GM18505 (cell line): ENCODE results near the gene ATL2.
"Not testable (repeated sequence)": the region's sequence is repeated elsewhere in the genome, so short reads cannot be mapped to it uniquely, and the experiment has no call there.

Experiments
- ATAC-seq: cut with Tn5 transposase; IDR thresholded peaks from one replicate; pipeline ENCODE4 v1.9.1; 2021; ENCODE audit not compliant: unreplicated experiment
- POLR2A ChIP-seq: IDR thresholded peaks from 4 replicates; pipeline ENCODE4 v1.6.1; 2011; ENCODE audit warnings: borderline replicate concordance; ENCODE audit not compliant: insufficient read depth, insufficient read length; ENCODE audit errors: extremely low read depth

ATL2 gene

DNA sequence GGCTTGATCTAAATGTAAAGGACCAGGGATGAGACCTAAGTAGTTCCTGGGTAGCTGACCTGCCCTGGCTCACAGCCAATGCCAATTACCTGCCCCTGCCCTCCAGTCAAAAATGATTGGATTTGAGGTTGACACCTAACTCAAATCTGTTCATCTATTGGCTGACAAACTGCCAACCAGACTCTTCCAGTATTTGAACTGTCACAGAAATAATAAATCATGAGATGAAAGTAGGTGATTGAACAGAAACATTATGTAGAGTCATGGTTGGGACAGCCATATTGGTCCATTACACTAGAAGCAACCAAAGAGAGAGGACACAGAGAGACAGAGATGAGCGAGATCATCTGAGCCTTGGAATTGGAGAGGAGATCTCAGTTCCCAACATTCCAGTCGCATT, 109.1 kb downstream of the ATL2 start:
- no peak for TF ChIP-seq POLR2A
- ATAC-seq, result no peak

DNA sequence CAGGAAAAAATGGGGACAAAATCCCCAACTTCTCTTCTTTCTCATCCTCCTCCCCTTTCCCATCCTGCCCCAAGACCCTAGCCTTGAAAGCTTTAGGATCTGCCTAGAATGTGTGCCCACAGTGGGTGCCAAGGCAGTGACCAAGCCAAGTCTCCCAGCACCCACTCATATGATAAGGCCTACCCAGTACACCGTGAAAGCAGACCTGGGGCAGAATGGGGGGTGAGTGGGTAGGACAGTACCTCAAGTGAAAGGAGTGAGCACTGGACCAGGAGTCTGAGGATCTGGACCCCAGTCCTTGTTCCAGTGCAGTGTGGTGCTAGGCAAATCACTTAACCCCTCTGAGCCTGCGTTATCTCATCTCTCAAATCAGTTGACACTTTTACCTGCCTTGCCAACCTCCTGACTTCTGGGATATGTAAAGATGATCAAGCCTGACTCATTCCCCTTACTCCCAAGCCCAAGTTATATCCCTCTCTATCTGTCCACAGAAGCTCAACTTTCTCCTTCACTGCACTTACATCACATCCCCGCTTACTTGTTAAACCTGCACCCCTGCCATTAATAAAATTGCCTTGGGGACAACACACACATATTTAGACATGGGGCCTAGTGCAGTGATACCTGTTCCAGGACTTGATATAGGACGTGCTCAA, 109.7 kb downstream of the ATL2 start:
- ATAC-seq, result no peak
- TF ChIP-seq POLR2A, result no peak

DNA sequence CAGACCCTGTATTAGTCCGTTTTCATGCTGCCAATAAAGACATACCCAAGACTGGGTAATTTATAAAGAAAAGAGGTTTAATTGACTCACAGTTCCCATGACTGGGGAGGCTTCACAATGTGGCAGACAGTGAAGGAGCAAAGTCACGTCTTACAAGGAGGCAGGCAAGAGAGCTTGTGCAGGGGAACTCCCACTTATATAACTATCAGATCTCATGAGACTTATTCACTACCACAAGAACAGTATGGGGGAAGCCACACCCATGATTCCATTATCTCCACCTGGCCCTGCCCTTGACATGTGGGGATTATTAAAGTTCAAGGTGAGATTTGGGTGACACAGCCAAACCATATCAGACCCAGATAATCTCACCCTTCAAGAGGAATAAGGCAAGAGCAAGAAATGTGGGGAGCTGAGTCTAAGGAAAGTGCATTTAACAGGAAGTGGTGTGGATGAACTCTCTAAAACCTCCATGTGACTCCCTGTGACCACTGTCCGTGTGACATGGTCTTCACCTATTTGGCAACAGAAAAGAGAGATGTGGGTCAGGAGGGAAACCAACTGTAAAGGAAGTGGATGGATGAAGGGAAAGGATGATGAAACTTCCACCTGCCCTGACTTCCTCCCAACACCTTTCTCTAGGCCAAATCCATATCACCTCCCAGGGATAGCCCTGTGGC, 110.6 kb downstream of the ATL2 start:
- ATAC-seq, result no peak

DNA sequence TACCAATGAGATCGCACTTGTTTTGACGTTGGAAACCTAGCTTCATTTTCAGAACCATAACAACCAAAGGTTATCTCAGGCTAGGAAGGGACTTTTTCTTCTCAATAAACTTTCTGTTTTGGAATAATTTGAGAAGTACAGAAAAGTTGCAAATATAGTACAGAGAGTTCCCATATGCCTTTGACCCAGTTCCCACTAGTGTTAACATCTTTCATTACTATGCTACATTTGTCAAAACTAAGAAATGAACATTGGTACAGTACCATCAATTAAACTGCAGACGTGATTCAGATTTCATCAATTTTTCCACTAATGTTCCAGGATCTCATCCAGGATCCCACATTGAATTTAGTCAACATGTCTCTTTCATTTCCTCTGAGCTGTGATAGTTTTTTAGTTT, 111.6 kb downstream of the ATL2 start:
- TF ChIP-seq POLR2A, result no peak
- no peak for ATAC-seq

More for the DNA sequence above, 110.6 kb downstream of the ATL2 start:
- no peak for TF ChIP-seq POLR2A

DNA sequence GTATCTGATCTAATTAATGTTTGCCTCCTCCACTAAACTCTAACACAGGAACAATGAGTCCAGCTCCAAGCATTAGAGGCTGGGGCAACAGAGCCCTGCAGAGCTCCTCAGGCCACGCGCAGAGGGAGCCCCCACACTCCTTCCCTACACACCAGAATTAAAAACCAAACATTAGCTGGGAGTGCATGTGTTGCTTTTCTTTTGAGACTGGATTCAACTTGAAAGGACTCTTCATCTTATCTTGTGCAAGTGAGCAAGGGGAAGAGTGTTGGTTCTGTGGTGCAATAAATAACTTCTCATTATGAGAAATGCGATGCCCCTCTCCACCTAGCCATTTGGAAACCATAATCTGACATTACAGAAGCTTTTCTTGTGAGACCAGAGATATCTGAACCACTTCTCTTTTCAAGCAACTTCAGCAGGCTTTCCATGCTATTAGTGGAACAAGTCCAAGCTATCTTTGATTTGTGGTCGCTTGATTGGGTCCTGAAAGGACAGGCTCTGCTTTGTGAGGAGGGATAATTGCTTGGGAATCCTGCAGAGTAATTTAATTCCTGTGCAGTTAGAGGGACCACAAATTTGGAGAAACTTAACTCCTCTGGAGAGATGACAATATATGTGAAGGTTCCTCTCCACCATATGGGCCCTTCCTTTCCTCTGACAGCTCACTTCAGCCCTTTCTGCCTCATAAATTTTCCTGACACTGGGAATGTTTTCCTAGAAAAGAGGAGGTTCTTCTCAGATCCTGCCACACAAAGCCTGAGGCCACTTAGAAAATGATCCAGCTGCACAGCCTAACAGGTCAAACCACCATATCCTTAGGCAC, 112.5 kb downstream of the ATL2 start:
- no peak for ATAC-seq
- no peak for TF ChIP-seq POLR2A

DNA sequence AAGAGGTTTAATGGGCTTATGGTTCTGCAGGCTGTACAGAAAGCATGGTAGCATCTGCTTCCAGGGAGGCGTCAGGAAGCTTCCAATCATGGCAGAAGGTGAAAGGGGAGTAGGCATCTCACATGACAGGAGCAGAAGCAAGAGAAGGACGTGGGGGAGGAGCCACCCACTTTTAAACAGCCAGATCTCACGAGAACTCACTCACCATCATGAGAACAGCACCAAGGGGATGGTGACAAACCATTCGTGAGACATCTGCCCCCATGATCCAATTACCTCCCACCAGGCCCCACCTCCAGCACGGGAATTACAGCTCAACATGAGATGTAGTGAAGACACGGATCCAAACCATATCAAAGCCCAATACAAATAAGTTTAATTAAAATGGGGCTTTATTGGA, 113.8 kb downstream of the ATL2 start:
- ATAC-seq, result no peak
- TF ChIP-seq POLR2A, result no peak

DNA sequence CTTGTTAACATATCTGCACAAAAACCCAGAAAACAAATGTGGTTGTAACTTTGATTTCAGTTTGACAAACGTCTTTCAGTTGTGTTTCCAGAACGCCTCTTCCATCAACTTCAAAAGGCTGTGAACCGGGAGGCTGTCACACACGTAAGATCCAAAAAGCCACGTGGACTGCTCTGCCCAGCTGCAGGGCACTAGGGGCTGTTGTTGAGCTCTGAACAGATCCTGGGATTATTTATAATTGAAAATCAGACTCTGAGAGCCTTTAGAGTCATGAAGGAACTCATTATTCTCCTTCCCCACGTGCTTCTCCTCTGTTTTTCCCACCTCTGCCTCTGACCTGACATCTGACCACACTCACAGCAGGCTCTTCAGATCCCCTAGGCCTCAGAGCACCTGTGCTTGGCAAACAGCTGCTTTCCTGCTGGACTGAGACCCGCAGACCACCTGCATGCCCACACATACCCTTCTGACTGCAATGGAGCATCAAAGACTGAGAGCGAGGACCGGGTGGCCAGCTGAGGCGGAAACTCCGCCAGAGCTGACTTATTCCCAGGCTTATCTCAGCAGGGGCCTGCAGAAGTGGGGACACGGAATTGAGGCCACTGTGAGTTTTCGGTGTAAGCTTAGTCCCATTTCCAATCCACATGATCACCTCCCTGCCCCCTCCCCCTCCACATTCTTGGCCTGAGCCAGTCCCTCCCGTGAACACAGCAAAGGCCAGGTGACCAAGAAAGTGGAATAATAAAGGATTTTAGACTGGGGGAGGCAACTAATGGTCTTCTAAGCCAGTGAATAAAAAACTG, 114.8 kb downstream of the ATL2 start:
- no peak for ATAC-seq
- TF ChIP-seq POLR2A, result no peak

DNA sequence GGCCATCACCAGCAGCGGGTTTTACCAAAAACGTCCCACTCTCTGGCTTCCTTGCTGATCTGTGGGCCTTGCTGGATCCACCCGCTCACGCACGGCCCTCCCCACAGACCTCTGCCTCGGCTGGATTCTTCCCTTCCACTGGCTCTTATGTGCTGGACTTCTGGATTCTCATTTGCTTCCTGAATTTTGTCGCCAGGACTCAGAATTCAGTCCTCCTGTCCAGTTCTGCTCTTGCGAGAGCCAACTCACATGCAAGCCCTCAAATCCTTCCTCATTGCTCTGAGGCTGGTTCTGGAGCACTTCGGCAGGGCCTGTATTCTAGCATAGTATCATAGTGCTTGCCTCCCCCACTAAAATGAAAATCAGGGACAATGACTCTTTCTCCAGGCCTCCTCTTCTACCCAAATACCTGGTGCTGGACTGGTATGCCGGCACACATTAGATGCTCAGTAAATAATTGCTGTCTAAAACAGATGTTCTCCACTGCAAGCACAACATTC, 115.5 kb downstream of the ATL2 start:
- no peak for TF ChIP-seq POLR2A
- no peak for ATAC-seq

DNA sequence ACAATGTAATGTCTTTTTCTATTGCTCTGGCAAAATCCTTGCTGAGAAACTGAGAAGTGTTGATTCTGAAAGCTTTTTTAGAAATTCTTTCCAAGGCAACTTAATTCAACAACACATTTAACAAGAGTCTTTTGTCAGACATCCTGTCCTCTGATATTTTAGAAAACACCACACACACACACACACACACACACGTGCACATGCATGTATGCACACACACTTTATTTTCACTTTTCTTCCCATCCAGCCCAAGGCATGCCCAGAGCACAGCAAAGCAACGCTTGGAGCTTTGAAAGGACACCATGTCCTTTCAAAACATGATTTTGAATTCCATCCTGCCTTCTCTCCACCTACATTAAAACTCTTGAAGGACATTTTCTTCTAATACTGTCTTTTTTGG, 116.1 kb downstream of the ATL2 start:
- TF ChIP-seq POLR2A, result no peak
- no peak for ATAC-seq

DNA sequence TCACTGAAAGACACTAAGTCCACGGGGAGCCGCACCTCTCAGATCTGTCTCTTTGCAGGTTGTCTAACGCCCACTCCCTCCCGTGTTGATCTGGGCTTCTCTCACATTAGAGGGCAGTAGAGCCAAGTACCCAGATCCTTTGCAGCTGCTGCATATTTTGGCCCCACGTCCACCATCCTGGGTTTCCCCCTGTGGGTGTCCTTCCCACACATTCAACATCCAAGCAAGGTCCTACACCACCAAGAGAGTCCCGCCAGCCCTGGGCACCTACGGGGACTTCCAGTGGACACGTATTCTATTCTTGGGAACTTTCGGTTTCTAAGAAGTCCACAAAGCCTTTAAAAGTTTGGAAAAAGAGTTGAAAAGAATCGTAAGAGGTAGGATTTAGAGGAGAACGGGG, 116.6 kb downstream of the ATL2 start:
- no peak for TF ChIP-seq POLR2A
- ATAC-seq, result no peak

DNA sequence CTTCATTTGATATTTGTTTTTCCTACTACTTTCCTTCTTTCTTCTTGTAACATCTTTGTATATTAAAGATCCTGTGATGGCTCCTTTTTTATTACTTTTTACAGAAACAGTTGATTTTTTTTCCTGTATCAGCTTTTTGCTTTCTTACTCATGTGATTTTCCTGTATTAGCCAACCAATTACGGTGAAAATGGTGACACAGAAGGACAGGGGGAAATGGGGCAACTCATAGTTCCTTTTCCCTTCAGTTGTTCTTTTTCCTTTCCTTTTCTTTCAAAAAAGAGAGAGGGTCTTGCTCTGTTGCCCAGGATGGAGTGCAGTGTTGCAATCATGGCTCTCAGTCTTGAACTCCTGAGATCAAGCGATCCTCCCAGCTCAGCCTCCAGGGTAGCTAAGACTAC, 117.8 kb downstream of the ATL2 start:
- TF ChIP-seq POLR2A, result no peak
- ATAC-seq, result no peak

DNA sequence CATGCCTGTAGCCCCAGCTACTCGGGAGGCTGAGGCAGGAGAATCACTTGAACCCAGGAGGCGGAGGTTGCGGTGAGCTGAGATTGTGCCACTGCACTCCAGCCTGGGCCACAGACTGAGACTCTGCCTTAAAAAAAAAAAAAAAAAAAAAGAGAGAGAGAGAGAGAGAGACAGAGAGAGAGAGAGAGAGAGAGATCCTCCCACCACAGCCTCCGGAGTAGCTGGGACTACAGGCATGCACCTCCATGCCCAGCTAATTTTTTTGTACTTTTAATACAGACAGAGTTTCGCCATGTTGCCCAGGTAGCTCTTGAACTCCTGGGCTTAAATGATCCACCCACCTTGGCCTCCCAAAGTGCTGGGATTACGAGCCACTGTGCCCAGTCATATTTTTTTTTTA, 119.4 kb downstream of the ATL2 start:
- not testable (repeated sequence) for ATAC-seq

DNA sequence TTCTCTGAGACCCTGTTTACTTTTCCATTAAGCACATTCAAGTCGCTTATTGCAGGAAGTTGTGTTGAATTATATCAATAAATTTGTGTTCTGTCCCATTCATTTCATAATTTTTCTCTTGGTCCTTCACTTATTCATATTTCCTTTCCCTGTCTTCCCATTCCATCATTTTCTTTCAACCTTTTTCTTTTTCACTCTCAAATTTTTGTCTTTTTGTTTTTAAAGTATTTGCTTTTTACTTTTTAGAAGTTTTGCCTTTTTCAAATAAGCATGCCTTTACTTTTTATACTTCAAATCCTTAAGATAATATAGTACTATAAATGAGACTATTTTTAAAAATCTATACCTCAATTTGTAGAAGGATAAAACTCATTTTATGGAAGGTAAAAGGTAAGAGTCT, 120.5 kb downstream of the ATL2 start:
- no peak for TF ChIP-seq POLR2A
- no peak for ATAC-seq
